Measurements from ENCODE around the gene REEP3.

- TF ChIP-seq BHLHE40 (IDR thresholded peaks at IDR 0.05; ENCODE audit: low read depth, low read length) (no peak), NFE2L2 (IDR thresholded peaks at IDR 0.05; ENCODE audit: low read depth, low read length) (no peak), CTCF (conservative IDR thresholded peaks at IDR 0.05; ENCODE audit: low read depth, low read length) (no peak), CHD1 (IDR thresholded peaks at IDR 0.05; ENCODE audit: low read depth, low read length) (no peak), SMC3 (IDR thresholded peaks at IDR 0.05; ENCODE audit: low read depth, low read length) (no peak), POLR2A (IDR thresholded peaks at IDR 0.05; ENCODE audit: low read depth, low read length) (no peak), RFX5 (IDR thresholded peaks at IDR 0.05; ENCODE audit: low read depth, low read length) (no peak)
Measured at GRCh38 chr10:63665670-63666134, 144.5 kb downstream of the REEP3 start.

Data from IMR-90 (cell line).